ENCODE measurements around the gene OR1S2. TPM values are rescaled to one million over a fixed set of nuclear protein-coding genes. Genes with fewer than 3 reads are reported as not detected.

Gene OR1S2
- total RNA-seq, 8 experiments from 2014 or later = 0.37 to 0.66 TPM; not detected in 6

- WGBS, 10 experiments = 3 to 100% (median 50%) methylated on average over 1 to 5 of the region's 5 CpGs
- no peak for ATAC-seq (replicated peaks in 6 of 8)
- no peak overlapping the region for H3K27ac ChIP-seq
- H3K4me3 ChIP-seq = no peak overlapping the region
- in situ Hi-C loops (cut with MboI; ENCODE audit: low pct_unique_long_range_greater_than_20kb in 2 of 9, low sequenced_read_pairs in 9 of 9, unreplicated experiment in 9 of 9) = no loop called here
- H3K4me1 ChIP-seq (replicated peaks in 1 of 2) = no peaks in the 10 kb centered on the region
These were observed 26.4 kb downstream of the OR1S2 start for GRCh38 chr11:58177409-58178054.

- WGBS, 10 experiments = 0 to 100% (median 71%) methylated on average over 1 to 7 of the region's 7 CpGs; no CpG with 5 or more reads in 1 of the 10 experiments
- H3K4me1 ChIP-seq (replicated peaks in 1 of 2) = no peaks in the 10 kb centered on the region
- no peak for ATAC-seq (replicated peaks in 6 of 8)
- H3K4me3 ChIP-seq = no peak overlapping the region
- in situ Hi-C loops (cut with MboI; ENCODE audit: low pct_unique_long_range_greater_than_20kb in 2 of 9, low sequenced_read_pairs in 9 of 9, unreplicated experiment in 9 of 9) = no loop called here
- no peak overlapping the region for H3K27ac ChIP-seq
These were observed 38.3 kb downstream of the OR1S2 start for GRCh38 chr11:58165504-58166106.

DNA sequence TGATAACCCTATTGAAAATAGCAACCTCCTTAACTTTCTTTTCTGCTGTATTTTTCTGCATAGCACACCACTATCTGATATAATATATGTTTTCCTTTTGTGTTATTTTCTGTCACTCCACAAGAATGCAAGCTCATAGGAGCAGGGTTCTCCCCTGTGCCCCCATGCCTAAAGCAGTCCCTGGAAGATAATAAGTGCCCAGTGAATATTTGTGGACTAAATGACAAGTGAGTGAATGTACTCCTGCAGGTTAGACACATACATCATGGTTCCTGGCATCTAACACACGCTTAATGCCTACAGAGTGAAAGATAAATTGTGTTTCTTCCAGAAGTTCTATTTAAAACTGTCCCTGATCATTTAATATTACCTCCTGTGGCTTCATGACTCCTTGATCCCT is 39.0 kb downstream of the OR1S2 start:
- Histone ChIP-seq H3K4me3 (no peak overlapping the region), H3K27ac (no peak overlapping the region), H3K4me1 (replicated peaks in 1 of 2) (no peaks in the 10 kb centered on the region)
- ATAC-seq (replicated peaks in 6 of 8) = no peak
- in situ Hi-C loops (cut with MboI; ENCODE audit: low pct_unique_long_range_greater_than_20kb in 2 of 9, low sequenced_read_pairs in 9 of 9, unreplicated experiment in 9 of 9) = no loop called here
- WGBS, 10 experiments = 17 to 100% (median 52%) methylated on average over 1 of the region's 1 CpG; no CpG with 5 or more reads in 2 of the 10 experiments

DNA sequence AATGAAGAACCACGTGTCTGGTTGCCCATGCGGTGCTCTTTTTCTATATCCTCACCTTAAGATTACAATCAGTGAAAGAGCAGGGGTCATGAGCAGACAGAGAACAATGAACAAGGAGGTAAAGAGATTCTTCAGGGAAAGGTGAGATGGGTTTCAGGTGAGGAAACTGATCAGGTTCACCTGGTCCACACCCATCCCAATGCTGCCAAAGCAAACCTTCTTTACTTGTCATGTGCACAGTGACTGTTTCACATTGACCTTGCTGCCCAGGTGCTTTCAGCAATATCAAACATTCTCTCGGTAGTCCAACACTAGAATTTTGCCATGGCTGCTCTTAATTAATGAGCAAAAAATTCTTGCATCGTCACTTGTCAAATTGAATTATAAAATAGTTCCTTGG is 39.6 kb downstream of the OR1S2 start:
- WGBS, 10 experiments = 20 to 100% (median 84%) methylated on average over 1 to 2 of the region's 4 CpGs; no CpG with 5 or more reads in 4 of the 10 experiments
- no peak overlapping the region for H3K27ac ChIP-seq

More for the DNA sequence above, 39.6 kb downstream of the OR1S2 start:
- ATAC-seq (replicated peaks in 6 of 8) = no peak
- Histone ChIP-seq H3K4me3 (no peak overlapping the region), H3K4me1 (replicated peaks in 1 of 2) (no peaks in the 10 kb centered on the region)
- in situ Hi-C loops (cut with MboI; ENCODE audit: low pct_unique_long_range_greater_than_20kb in 2 of 9, low sequenced_read_pairs in 9 of 9, unreplicated experiment in 9 of 9) = no loop called here

Other genes starting within 250 kb of the OR1S2 start
- under 1 TPM in 2 of 8 experiments, not detected in 6; 0.09 to 0.33 TPM for gene OR9Q1, start 180.3 kb downstream of the OR1S2 start, total RNA-seq
- gene OR6Q1, start 173.2 kb downstream of the OR1S2 start, total RNA-seq = under 1 TPM in 1 of 8 experiments, not detected in 7; 0.38 TPM
- under 1 TPM in 4 of 8 experiments, not detected in 4; 0.14 to 0.71 (median 0.28) TPM for gene OR9I1, start 78.6 kb downstream of the OR1S2 start, total RNA-seq
- gene OR9Q2, start 15.1 kb downstream of the OR1S2 start, total RNA-seq = under 1 TPM in 2 of 8 experiments, not detected in 6; 0.14 to 0.19 TPM
- gene OR1S1, start 8.6 kb upstream of the OR1S2 start, total RNA-seq = under 1 TPM in 1 of 8 experiments, not detected in 7; 0.71 TPM
- gene OR10Q1, start 24.8 kb upstream of the OR1S2 start, total RNA-seq = 1 to 10 TPM in 1 of 8 experiments, not detected in 7; 1.1 TPM
- under 1 TPM in 1 of 8 experiments, not detected in 7; 0.28 TPM for gene OR10W1, start 64.1 kb upstream of the OR1S2 start, total RNA-seq
- gene OR5B17, start 154.9 kb upstream of the OR1S2 start, total RNA-seq = under 1 TPM in 1 of 8 experiments, not detected in 7; 0.52 TPM
- gene OR5B3, start 202.7 kb upstream of the OR1S2 start, total RNA-seq = not detected
- gene OR5B2, start 224.0 kb upstream of the OR1S2 start, total RNA-seq = under 1 TPM in 2 of 8 experiments, not detected in 6; 0.08 to 0.71 TPM
- gene OR5B12, start 238.1 kb upstream of the OR1S2 start, total RNA-seq = under 1 TPM in 1 of 8 experiments, not detected in 7; 0.28 TPM

All from motor neuron (in vitro differentiated cells).